Measurements from ENCODE around the gene ZBTB43. TPM values are rescaled to one million over a fixed set of nuclear protein-coding genes. Genes with fewer than 3 reads are reported as not detected.

Gene ZBTB43
- total RNA-seq, 1 donor from 2014 or later, result 21.8 TPM

DNA sequence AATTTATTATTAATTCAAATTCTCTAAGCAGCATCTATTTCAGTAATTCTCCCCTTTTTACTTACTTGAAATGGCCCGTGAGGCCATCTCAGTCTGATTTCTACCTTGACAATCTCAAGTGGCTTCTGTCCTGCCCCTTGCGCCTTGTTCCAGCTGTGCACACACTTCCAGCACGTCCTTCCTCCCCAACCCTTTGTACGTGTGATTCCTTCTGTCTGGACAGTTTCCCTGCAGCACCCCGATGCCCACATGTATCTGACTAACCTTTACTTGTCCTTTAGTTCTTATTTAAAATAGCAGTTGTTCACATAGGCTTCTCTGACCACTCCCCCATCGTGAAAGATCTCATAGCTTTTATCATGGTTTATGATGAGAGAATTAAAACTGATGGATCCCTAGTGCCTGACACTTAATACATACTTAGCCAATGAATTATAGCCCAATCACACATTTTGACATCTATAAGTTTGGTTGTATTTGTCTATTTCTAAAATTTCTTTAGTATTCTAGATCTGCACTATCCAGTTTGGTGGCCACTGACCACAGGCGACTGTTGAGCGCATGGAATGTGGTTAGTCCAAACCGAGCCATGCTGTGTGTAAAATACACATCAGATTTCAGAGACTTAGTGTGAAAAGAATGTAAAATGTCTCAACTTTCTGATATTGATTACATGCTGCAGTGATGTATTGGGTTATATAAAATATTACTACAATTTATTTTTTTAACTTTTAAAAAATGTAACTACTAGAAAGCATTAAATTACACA lies 69.9 kb downstream of the ZBTB43 start:
- H3K27ac Mint-ChIP-seq, result no peak overlapping the region
- H3K4me3 Mint-ChIP-seq (ENCODE audit: low read depth), result no peak overlapping the region

DNA sequence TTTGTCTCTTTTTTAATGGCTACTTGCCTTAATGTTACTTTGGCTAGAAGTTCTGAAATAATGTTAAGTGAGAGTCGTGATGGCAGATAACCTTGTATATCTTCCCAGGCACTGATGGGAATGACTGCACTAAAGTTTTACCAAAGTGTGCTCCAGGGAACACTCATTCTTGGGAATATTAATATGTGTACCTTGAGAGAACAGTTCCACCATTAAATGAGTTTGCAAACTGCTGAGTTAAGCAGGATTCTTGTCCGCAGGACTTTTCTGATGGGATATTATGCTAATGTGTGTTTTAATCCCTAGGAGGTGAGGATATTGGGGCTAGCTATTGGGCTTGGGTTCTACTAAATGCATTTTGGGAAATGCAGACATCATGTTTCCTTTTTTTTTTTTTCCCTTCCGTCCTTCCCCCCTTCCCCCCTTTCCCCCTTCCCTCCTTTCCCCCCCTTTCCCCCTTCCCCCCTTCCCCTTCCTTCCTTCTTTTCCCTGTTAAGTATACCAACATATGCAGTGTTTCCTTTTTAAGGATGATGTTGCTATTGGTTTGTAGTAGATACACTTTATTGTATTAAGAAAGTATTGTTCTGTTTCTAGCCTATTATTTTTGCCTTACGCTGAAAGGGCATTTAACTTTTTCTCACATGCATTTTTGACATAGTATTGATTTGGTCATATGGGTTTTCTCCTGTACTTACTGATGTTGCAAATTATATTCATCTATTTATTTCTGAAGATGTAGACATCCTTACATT lies 71.1 kb downstream of the ZBTB43 start:
- Mint-ChIP-seq H3K27ac (peak overlapping the region; percentile 96), H3K27me3 (no peaks in the 10 kb centered on the region), H3K9me3 (ENCODE audit: low read depth) (no peaks in the 10 kb centered on the region), H3K4me1 (ENCODE audit: low read depth) (peaks cover 8% of the 10 kb centered on the region), H3K4me3 (ENCODE audit: low read depth) (no peak overlapping the region), H3K36me3 (ENCODE audit: insufficient read depth) (peaks cover 19% of the 10 kb centered on the region)
- TF ChIP-seq, protein P1, sequence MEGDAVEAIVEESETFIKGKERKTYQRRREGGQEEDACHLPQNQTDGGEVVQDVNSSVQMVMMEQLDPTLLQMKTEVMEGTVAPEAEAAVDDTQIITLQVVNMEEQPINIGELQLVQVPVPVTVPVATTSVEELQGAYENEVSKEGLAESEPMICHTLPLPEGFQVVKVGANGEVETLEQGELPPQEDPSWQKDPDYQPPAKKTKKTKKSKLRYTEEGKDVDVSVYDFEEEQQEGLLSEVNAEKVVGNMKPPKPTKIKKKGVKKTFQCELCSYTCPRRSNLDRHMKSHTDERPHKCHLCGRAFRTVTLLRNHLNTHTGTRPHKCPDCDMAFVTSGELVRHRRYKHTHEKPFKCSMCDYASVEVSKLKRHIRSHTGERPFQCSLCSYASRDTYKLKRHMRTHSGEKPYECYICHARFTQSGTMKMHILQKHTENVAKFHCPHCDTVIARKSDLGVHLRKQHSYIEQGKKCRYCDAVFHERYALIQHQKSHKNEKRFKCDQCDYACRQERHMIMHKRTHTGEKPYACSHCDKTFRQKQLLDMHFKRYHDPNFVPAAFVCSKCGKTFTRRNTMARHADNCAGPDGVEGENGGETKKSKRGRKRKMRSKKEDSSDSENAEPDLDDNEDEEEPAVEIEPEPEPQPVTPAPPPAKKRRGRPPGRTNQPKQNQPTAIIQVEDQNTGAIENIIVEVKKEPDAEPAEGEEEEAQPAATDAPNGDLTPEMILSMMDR (IDR thresholded peaks at IDR 0.05; ENCODE audit: unreplicated experiment), result no peak
- no peak for DNase-seq (ENCODE audit: low spot score, unreplicated experiment)

More for the DNA sequence above, 69.9 kb downstream of the ZBTB43 start:
- no peaks in the 10 kb centered on the region for H3K27me3 Mint-ChIP-seq
- peaks cover 8% of the 10 kb centered on the region for H3K36me3 Mint-ChIP-seq (ENCODE audit: insufficient read depth)
- no peaks in the 10 kb centered on the region for H3K9me3 Mint-ChIP-seq (ENCODE audit: low read depth)
- H3K4me1 Mint-ChIP-seq (ENCODE audit: low read depth), result peaks cover 13% of the 10 kb centered on the region
- no peak for DNase-seq (ENCODE audit: low spot score, unreplicated experiment)
- TF ChIP-seq, protein P1 (IDR thresholded peaks at IDR 0.05; ENCODE audit: unreplicated experiment), result no peak

DNA sequence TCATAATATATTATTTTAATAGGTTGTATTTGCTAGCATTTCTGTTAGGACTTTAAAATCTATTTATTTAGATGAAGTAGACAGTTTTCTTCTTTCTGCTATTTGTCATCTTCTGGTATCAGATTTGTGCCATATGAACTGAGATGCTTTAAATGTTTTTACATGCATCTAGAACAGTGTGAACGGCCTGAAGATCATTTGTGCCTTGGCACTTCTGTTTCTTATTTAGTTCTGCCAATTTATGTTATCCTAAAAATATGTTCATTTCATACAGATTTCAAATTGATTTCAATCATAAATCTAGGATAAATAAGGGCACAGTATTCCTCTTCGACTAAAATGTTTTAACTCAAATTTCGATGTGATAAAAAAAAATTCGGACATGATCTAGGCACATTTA lies 71.7 kb downstream of the ZBTB43 start:
- no peak overlapping the region for H3K4me3 Mint-ChIP-seq (ENCODE audit: low read depth)
- peaks cover 19% of the 10 kb centered on the region for H3K36me3 Mint-ChIP-seq (ENCODE audit: insufficient read depth)
- peaks cover 8% of the 10 kb centered on the region for H3K4me1 Mint-ChIP-seq (ENCODE audit: low read depth)
- peak overlapping the region; percentile 96 for H3K27ac Mint-ChIP-seq
- no peaks in the 10 kb centered on the region for H3K27me3 Mint-ChIP-seq
- H3K9me3 Mint-ChIP-seq (ENCODE audit: low read depth), result no peaks in the 10 kb centered on the region
- TF ChIP-seq, protein P1 (IDR thresholded peaks at IDR 0.05; ENCODE audit: unreplicated experiment), result no peak
- DNase-seq (ENCODE audit: low spot score, unreplicated experiment), result no peak

DNA sequence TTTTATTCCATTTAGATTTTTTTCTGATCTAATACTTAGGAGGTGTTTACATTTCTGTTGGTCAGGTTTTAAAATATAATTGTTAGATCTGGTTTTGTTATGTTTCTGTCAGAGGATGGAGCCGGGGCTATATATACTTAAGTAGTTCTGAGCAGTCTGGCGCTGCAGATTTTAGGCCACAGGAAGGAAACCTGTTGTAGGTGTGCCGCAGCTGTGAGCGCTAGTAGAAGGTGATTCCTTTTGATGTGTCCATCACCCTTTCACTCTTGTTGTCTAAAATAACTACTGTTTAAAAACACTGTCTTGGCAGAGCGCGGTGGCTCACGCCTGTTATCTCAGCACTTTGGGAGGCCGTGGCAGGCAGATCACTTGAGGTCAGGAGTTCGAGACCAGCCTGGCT lies 72.6 kb downstream of the ZBTB43 start:
- no peaks in the 10 kb centered on the region for H3K9me3 Mint-ChIP-seq (ENCODE audit: low read depth)

DNA sequence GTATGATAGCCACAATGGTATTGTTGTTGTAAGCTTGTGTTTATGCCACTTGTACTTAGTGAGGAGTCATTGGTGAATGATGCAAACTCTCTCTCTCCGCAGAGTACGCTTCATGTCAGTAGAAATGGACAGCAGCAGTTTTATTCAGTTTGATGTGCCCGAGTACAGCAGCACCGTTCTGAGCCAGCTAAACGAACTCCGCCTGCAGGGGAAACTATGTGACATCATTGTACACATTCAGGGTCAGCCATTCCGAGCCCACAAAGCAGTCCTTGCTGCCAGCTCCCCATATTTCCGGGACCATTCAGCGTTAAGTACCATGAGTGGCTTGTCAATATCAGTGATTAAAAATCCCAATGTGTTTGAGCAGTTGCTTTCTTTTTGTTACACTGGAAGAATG lies 74.4 kb downstream of the ZBTB43 start:
- no peak overlapping the region for H3K4me3 Mint-ChIP-seq (ENCODE audit: low read depth)
- H3K27ac Mint-ChIP-seq, result peak overlapping the region; percentile 31
- DNase-seq (ENCODE audit: low spot score, unreplicated experiment), result no peak
- TF ChIP-seq, protein P1 (IDR thresholded peaks at IDR 0.05; ENCODE audit: unreplicated experiment), result no peak
- peaks cover 22% of the 10 kb centered on the region for H3K36me3 Mint-ChIP-seq (ENCODE audit: insufficient read depth)
- H3K27me3 Mint-ChIP-seq, result no peaks in the 10 kb centered on the region
- H3K9me3 Mint-ChIP-seq (ENCODE audit: low read depth), result no peaks in the 10 kb centered on the region
- peaks cover 13% of the 10 kb centered on the region for H3K4me1 Mint-ChIP-seq (ENCODE audit: low read depth)

More for the DNA sequence above, 72.6 kb downstream of the ZBTB43 start:
- Mint-ChIP-seq H3K27me3 (no peaks in the 10 kb centered on the region), H3K4me3 (ENCODE audit: low read depth) (no peak overlapping the region), H3K27ac (peak overlapping the region; percentile 9), H3K4me1 (ENCODE audit: low read depth) (peaks cover 8% of the 10 kb centered on the region), H3K36me3 (ENCODE audit: insufficient read depth) (peaks cover 22% of the 10 kb centered on the region)
- TF ChIP-seq, protein P1 (IDR thresholded peaks at IDR 0.05; ENCODE audit: unreplicated experiment), result no peak
- DNase-seq (ENCODE audit: low spot score, unreplicated experiment), result no peak

Measured in progenitor cell of endocrine pancreas (in vitro differentiated cells).